Measurements from ENCODE around the gene ENPP5. TPM values are rescaled to one million over a fixed set of nuclear protein-coding genes. Genes with fewer than 3 reads are reported as not detected.

Gene ENPP5
- total RNA-seq, 6 experiments from 2014 or later = not detected

- DNase-seq = no peak
These were observed 52.6 kb downstream of the ENPP5 start for GRCh38 chr6:46118157-46118556.

DNA sequence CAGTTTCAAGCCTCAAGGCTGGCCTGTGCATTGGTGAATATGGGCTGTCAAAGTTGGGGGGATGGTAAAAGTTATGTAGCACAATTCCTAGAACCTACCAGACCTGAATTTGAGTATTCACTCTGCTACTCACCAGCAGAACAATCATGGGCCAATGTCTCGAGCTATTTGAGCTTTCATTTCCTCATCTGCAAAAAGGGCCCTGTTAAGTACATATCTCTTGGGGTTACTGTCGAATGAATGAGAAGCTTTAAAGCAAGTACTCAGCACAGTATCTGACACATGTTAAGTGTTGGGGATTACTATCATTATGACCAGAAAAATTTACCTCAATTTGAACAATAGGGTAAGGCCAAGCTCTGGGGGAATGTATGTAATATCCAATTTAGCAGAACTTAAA is 54.5 kb downstream of the ENPP5 start:
- H3K4me3 Mint-ChIP-seq = no peak overlapping the region
- TF ChIP-seq, protein P1, sequence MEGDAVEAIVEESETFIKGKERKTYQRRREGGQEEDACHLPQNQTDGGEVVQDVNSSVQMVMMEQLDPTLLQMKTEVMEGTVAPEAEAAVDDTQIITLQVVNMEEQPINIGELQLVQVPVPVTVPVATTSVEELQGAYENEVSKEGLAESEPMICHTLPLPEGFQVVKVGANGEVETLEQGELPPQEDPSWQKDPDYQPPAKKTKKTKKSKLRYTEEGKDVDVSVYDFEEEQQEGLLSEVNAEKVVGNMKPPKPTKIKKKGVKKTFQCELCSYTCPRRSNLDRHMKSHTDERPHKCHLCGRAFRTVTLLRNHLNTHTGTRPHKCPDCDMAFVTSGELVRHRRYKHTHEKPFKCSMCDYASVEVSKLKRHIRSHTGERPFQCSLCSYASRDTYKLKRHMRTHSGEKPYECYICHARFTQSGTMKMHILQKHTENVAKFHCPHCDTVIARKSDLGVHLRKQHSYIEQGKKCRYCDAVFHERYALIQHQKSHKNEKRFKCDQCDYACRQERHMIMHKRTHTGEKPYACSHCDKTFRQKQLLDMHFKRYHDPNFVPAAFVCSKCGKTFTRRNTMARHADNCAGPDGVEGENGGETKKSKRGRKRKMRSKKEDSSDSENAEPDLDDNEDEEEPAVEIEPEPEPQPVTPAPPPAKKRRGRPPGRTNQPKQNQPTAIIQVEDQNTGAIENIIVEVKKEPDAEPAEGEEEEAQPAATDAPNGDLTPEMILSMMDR (IDR thresholded peaks at IDR 0.05) = no peak
- no peak overlapping the region for H3K27ac Mint-ChIP-seq
- H3K36me3 Mint-ChIP-seq (ENCODE audit: low read depth) = no peaks in the 10 kb centered on the region
- H3K27me3 Mint-ChIP-seq (ENCODE audit: insufficient read depth) = no peaks in the 10 kb centered on the region; the same call in 1 of the 2 replicates
- no peaks in the 10 kb centered on the region for H3K4me1 Mint-ChIP-seq (ENCODE audit: low read depth)
- DNase-seq = no peak
- peaks cover 20% of the 10 kb centered on the region for H3K9me3 Mint-ChIP-seq

More at GRCh38 chr6:46118157-46118556, 52.6 kb downstream of the ENPP5 start:
- Mint-ChIP-seq H3K4me1 (ENCODE audit: low read depth) (no peaks in the 10 kb centered on the region), H3K4me3 (no peak overlapping the region), H3K27me3 (ENCODE audit: insufficient read depth) (no peaks in the 10 kb centered on the region; the same call in 1 of the 2 replicates), H3K27ac (no peak overlapping the region), H3K36me3 (ENCODE audit: low read depth) (no peaks in the 10 kb centered on the region), H3K9me3 (peaks cover 28% of the 10 kb centered on the region)
- TF ChIP-seq, protein P1 (IDR thresholded peaks at IDR 0.05) = no peak

GRCh38 chr6:46115634-46116033 is 55.1 kb downstream of the ENPP5 start:
- Mint-ChIP-seq H3K27me3 (ENCODE audit: insufficient read depth) (no peaks in the 10 kb centered on the region; the same call in 1 of the 2 replicates), H3K9me3 (peaks cover 20% of the 10 kb centered on the region), H3K4me1 (ENCODE audit: low read depth) (no peaks in the 10 kb centered on the region), H3K4me3 (no peak overlapping the region), H3K27ac (no peak overlapping the region), H3K36me3 (ENCODE audit: low read depth) (no peaks in the 10 kb centered on the region)
- no peak for DNase-seq
- TF ChIP-seq, protein P1 (IDR thresholded peaks at IDR 0.05) = no peak

- Mint-ChIP-seq H3K27me3 (ENCODE audit: insufficient read depth) (no peaks in the 10 kb centered on the region; the same call in 1 of the 2 replicates), H3K4me3 (no peak overlapping the region), H3K36me3 (ENCODE audit: low read depth) (no peaks in the 10 kb centered on the region), H3K4me1 (ENCODE audit: low read depth) (no peaks in the 10 kb centered on the region), H3K9me3 (peaks cover 18% of the 10 kb centered on the region), H3K27ac (no peak overlapping the region)
- no peak for DNase-seq
- TF ChIP-seq, protein P1 (IDR thresholded peaks at IDR 0.05) = no peak
These were observed 57.4 kb downstream of the ENPP5 start for GRCh38 chr6:46113370-46113769.

Other genes starting within 250 kb of the ENPP5 start
- not detected for gene CLIC5, start 155.1 kb downstream of the ENPP5 start, total RNA-seq (2021; fragmentation: NEBNext Ultra II Directional; extraction: Animal tissue kit (Norgen Biotek cat#: 25700))
- under 1 TPM in 1 of 6 experiments, not detected in 5; 0.05 TPM for gene ENPP4, start 41.0 kb downstream of the ENPP5 start, total RNA-seq (2021; fragmentation: NEBNext Ultra II Directional; extraction: Animal tissue kit (Norgen Biotek cat#: 25700))

Measured in HFFc6 (cell line).